HG03064 (cell line): ENCODE measurements around the gene REM2.
"Not testable (repeated sequence)": the region's sequence is repeated elsewhere in the genome, so short reads cannot be mapped to it uniquely, and the experiment has no call there.

Experiments used
- ATAC-seq: cut with Tn5 transposase; IDR thresholded peaks from one replicate; pipeline ENCODE4 v1.9.1; 2021; ENCODE audit warnings: low read depth; ENCODE audit not compliant: unreplicated experiment

Gene REM2

GRCh38 chr14:22893706-22894105 lies 10.7 kb downstream of the REM2 start:
- no peak for ATAC-seq

- ATAC-seq = no peak
Measured at GRCh38 chr14:22895402-22895801, 12.4 kb downstream of the REM2 start.

- no peak for ATAC-seq
Measured at GRCh38 chr14:22896356-22896755, 13.3 kb downstream of the REM2 start.

GRCh38 chr14:22896760-22897159 lies 13.7 kb downstream of the REM2 start:
- ATAC-seq = no peak

- no peak for ATAC-seq
Measured at GRCh38 chr14:22897357-22897756, 14.3 kb downstream of the REM2 start.

GRCh38 chr14:22898302-22899090 lies 15.5 kb downstream of the REM2 start:
- no peak for ATAC-seq

- no peak for ATAC-seq
Measured at GRCh38 chr14:22900081-22900799, 17.2 kb downstream of the REM2 start.

- ATAC-seq = no peak
Measured at GRCh38 chr14:22901799-22902198, 18.8 kb downstream of the REM2 start.

GRCh38 chr14:22903742-22904087 lies 20.7 kb downstream of the REM2 start:
- ATAC-seq = no peak

GRCh38 chr14:22905627-22906026 lies 22.6 kb downstream of the REM2 start:
- no peak for ATAC-seq

GRCh38 chr14:22906073-22906472 lies 23.1 kb downstream of the REM2 start:
- no peak for ATAC-seq

- ATAC-seq = no peak
Measured at GRCh38 chr14:22907429-22907828, 24.4 kb downstream of the REM2 start.

- ATAC-seq = no peak
Measured at GRCh38 chr14:22908601-22909000, 25.6 kb downstream of the REM2 start.

- no peak for ATAC-seq
Measured at GRCh38 chr14:22910916-22911315, 27.9 kb downstream of the REM2 start.

- ATAC-seq = not testable (repeated sequence)
Measured at GRCh38 chr14:22914836-22915235, 31.8 kb downstream of the REM2 start.

GRCh38 chr14:22915886-22916521 lies 33.0 kb downstream of the REM2 start:
- no peak for ATAC-seq

- peak; percentile 79 for ATAC-seq
Measured at GRCh38 chr14:22918804-22919600, 36.0 kb downstream of the REM2 start, which contains the start of gene RBM23. Gene RBM23, minus strand, starts transcription at chr14:22919149.

GRCh38 chr14:22919601-22919921 lies 36.5 kb downstream of the REM2 start:
- ATAC-seq = no peak

- ATAC-seq = no peak
Measured at GRCh38 chr14:22920697-22921096, 37.7 kb downstream of the REM2 start.

GRCh38 chr14:22922294-22922693 lies 39.3 kb downstream of the REM2 start:
- ATAC-seq = no peak

- ATAC-seq = no peak
Measured at GRCh38 chr14:22923746-22924145, 40.7 kb downstream of the REM2 start.
